Body of pancreas (tissue), 4 donors: ENCODE measurements around the gene NDST3. TPM values are rescaled to one million over a fixed set of nuclear protein-coding genes. Genes with fewer than 3 reads are reported as not detected.
A peak's percentile ranks its signal among the peaks of the same experiment; 100 is the strongest.

Source experiments
- ATAC-seq: fragments of 150-250 bp; one replicate; pipeline ENCODE4 v1.9.1; 2016
- DNase-seq, 4 donors: peaks; one replicate each; pipeline ENCODE4 v3.0.0-alpha.2; 2019
- H3K27ac ChIP-seq, 4 donors: fragments of 200-600 bp; sonication (generic); 1 replicate in 3 of 4; 2 replicates in 1 of 4; pipeline versions ENCODE4 v1.5.1 to v1.6.1; 2016 to 2019; ENCODE audit warnings: mild to moderate bottlenecking in 1 of 4, mixed read lengths in 1 of 4, moderate library complexity in 1 of 4
- H3K27me3 ChIP-seq, 2 donors: fragments of 200-600 bp; sonication (generic); one replicate each; pipeline ENCODE4 v1.6.0; 2016; ENCODE audit warnings: mild to moderate bottlenecking in 1 of 2
- H3K36me3 ChIP-seq, 2 donors: fragments of 200-600 bp; sonication (generic); replicated peaks in 1 of 2; 2 replicates each; pipeline ENCODE4 v1.5.1; 2016; ENCODE audit warnings: low read depth in 2 of 2; ENCODE audit not compliant: insufficient read depth in 1 of 2
- H3K4me1 ChIP-seq: fragments of 200-600 bp; sonication (generic); one replicate; pipeline ENCODE4 v1.6.0; 2016
- H3K4me3 ChIP-seq, 2 donors: fragments of 200-600 bp; sonication (generic); 1 replicate in 1 of 2; 2 replicates in 1 of 2; pipeline ENCODE4 v1.5.1; 2016 to 2019
- H3K9me3 ChIP-seq, 3 donors: fragments of 200-600 bp; sonication (generic); 1 replicate in 2 of 3; 2 replicates in 1 of 3; pipeline ENCODE4 v1.5.1; 2016
- POLR2A ChIP-seq, 3 donors: fragments of 450-650 bp; IDR thresholded peaks; one replicate each; pipeline ENCODE4 v1.6.1; 2016; ENCODE audit warnings: antibody characterized with exemption in 3 of 3, mild to moderate bottlenecking in 2 of 3
- WGBS, 2 donors: methylation state at CpG; one replicate each; pipeline ENCODE4 v1.1.5; 2017; 5-methylcytosine and 5-hydroxymethylcytosine counted together
- intact Hi-C: fragments of 100-400 bp; cut with DNase I; formaldehyde crosslinking; loops from one replicate; pipeline ENCODE4 v1.15.1; 2023
- total RNA-seq, 2 donors: library from RNA; depleted of rRNA; stranded (reverse); fragments of >200 nt; gene quantifications; one replicate each; pipeline ENCODE4 v1.1.0, GENCODE V29; 2016
- TF ChIP-seq, protein P1 (sequence below), 7 experiments: fragments of 450-650 bp in 4 of 7; fragments of 200-600 bp in 3 of 7; sonication (generic) in 3 of 7; IDR thresholded peaks; one replicate each; pipeline ENCODE4 v1.5.1; 2016 to 2019; ENCODE audit warnings: antibody characterized with exemption in 7 of 7

The NDST3 gene
- total RNA-seq, 2 donors from 2014 or later: not detected

DNA sequence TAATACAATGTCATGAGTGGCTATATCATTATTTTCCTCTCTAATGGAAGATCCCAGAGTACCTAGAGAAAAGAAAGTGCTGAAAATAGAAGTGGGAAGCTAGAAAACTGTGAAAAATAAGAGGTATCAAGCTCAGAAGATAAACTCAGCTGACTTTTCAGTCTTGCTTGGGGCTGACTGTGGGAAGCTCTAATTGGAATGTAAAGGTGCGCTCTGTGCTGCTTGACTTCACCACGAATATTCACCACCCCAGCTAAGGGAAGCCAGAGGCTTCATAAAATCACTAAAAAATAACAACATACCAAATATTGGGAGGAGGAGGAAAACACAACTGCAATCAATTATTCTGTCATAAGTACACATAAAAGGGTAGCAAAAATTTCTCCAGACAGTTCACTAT is 25.1 kb downstream of the NDST3 start:
- H3K27ac ChIP-seq: no peak overlapping the region
- no peak for ATAC-seq
- H3K4me3 ChIP-seq: no peak overlapping the region
- DNase-seq: no peak
- whole genome bisulfite sequencing, 2 donors: 73 to 81% methylated on average over 2 of the region's 2 CpGs
- H3K36me3 ChIP-seq: no peaks in the 10 kb centered on the region
- H3K9me3 ChIP-seq: no peaks in the 10 kb centered on the region
- no peaks in the 10 kb centered on the region for H3K27me3 ChIP-seq
- H3K4me1 ChIP-seq: no peaks in the 10 kb centered on the region
- intact Hi-C loops: no loop called here
- TF ChIP-seq, protein P1, sequence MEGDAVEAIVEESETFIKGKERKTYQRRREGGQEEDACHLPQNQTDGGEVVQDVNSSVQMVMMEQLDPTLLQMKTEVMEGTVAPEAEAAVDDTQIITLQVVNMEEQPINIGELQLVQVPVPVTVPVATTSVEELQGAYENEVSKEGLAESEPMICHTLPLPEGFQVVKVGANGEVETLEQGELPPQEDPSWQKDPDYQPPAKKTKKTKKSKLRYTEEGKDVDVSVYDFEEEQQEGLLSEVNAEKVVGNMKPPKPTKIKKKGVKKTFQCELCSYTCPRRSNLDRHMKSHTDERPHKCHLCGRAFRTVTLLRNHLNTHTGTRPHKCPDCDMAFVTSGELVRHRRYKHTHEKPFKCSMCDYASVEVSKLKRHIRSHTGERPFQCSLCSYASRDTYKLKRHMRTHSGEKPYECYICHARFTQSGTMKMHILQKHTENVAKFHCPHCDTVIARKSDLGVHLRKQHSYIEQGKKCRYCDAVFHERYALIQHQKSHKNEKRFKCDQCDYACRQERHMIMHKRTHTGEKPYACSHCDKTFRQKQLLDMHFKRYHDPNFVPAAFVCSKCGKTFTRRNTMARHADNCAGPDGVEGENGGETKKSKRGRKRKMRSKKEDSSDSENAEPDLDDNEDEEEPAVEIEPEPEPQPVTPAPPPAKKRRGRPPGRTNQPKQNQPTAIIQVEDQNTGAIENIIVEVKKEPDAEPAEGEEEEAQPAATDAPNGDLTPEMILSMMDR (IDR thresholded peaks at IDR 0.05): no peak
- no peak for TF ChIP-seq POLR2A (IDR thresholded peaks at IDR 0.05)

DNA sequence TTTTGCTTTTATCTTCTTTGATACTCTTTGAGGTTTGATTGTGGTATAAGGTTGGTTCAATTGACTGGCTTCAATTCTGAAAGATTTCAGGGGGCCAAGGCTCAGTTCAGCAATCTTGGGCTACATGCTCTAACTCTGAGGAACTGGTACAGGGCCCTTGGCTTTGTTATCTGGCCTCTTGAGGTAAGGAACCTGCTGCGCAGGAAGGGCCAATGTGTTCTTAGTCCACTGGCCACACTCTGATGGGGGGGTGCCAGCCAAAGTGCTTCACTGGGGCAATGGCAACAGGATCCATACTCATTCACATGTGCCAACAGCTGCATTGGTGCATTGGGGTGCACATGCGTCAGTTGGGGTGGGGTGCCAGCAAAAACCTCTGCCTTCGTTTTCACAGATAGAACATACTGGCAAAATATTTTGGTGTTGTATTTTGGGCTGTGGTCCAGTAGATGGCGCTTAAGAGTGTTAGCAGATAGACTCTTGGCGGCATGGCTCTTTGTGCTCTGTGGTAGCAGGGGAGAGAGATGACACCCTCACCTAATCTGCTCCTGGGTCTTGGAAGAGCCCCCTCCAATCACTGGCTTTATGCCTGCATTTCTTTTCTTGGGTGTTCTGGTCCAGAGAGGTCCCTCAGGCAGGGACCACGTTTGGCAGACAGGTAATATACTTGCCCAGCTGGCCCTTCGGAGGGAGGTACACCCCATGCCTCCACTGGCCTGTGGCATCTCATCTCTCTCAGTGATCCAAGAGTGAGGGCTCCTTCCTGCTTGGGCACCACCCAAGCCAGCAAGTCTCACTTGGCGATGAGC is 42.9 kb downstream of the NDST3 start:
- Histone ChIP-seq H3K27me3 (no peaks in the 10 kb centered on the region), H3K9me3 (no peaks in the 10 kb centered on the region), H3K36me3 (no peaks in the 10 kb centered on the region), H3K4me1 (no peaks in the 10 kb centered on the region), H3K27ac (no peak overlapping the region), H3K4me3 (no peak overlapping the region)
- TF ChIP-seq, protein P1 (IDR thresholded peaks at IDR 0.05): peak in 1 of 7 experiments; percentile 15
- TF ChIP-seq POLR2A (IDR thresholded peaks at IDR 0.05): no peak
- peak in 1 of 4 donors; percentile 14 for DNase-seq
- ATAC-seq: no peak
- 51 to 63% methylated on average over 7 to 8 of the region's 8 CpGs for WGBS, 2 donors
- intact Hi-C loops: no loop called here

DNA sequence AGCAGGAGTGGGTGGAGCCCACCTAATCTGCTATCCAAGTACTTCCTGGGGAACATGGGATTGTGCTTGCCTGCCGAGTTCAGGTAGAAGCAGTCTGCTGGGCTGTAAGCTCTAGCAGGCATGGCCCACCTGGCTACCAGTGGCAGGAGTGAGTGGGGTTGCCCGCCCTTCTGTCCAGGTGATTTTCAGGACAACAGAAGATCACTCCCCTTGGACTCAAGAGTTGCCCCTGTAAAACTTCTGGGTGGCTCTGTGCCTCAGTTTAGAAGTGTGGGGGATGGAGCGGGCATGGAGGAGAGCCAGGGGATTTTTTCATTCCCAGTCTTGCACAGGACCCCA is 43.5 kb downstream of the NDST3 start:
- ATAC-seq: no peak
- TF ChIP-seq POLR2A (IDR thresholded peaks at IDR 0.05): no peak
- TF ChIP-seq, protein P1 (IDR thresholded peaks at IDR 0.05): no peak
- WGBS, 2 donors: 77 to 82% methylated on average over 3 of the region's 3 CpGs

DNA sequence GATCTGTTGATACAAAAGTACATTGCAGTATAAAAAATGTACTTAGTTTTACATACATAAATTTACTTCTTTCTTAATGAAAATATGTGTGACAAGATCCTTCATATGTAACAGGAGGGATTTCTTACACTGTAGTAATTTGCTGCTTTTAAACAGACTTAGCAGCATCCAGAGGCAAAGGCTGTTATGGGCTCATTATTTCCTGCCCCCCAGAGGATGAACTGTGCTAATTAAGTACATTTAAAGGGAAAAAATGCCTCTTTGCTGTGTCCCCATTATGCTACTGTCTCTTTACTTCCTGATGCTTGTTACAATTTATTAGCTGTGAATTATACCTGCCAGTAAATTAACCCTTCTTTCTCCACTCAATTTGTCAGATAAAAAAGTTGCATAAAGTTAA is 47.1 kb downstream of the NDST3 start:
- no peak for ATAC-seq
- Histone ChIP-seq H3K36me3 (no peaks in the 10 kb centered on the region), H3K27me3 (no peaks in the 10 kb centered on the region), H3K4me1 (no peaks in the 10 kb centered on the region), H3K4me3 (no peak overlapping the region), H3K27ac (no peak overlapping the region), H3K9me3 (no peaks in the 10 kb centered on the region)
- intact Hi-C loops: no loop called here
- DNase-seq: no peak
- TF ChIP-seq, protein P1 (IDR thresholded peaks at IDR 0.05): no peak
- TF ChIP-seq POLR2A (IDR thresholded peaks at IDR 0.05): no peak

More for the DNA sequence above, 43.5 kb downstream of the NDST3 start:
- Histone ChIP-seq H3K9me3 (no peaks in the 10 kb centered on the region), H3K27ac (no peak overlapping the region), H3K36me3 (no peaks in the 10 kb centered on the region), H3K4me1 (no peaks in the 10 kb centered on the region), H3K4me3 (no peak overlapping the region), H3K27me3 (no peaks in the 10 kb centered on the region)
- DNase-seq: no peak
- intact Hi-C loops: no loop called here

DNA sequence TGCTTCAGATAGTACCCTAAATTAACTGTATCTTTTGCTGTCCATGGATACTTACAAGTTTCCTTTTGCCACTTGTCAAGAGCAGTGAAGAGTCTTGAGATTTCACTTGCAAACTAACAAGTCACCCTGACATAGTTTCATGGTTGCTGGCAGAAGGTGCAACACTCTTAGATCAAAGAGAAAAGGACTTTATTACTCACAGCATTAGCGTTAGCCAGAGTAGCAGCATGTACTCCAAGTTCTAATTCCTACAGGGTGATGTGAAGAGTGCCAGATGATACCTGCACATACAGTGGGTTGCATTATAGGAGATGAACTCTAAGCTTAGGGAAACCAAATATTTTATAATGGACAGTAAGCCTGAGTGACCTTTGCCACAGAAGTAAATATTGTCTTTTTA is 47.9 kb downstream of the NDST3 start:
- DNase-seq (no peak), ATAC-seq (no peak)
- Histone ChIP-seq H3K9me3 (no peaks in the 10 kb centered on the region), H3K4me1 (no peaks in the 10 kb centered on the region), H3K27ac (no peak overlapping the region), H3K4me3 (no peak overlapping the region), H3K36me3 (no peaks in the 10 kb centered on the region), H3K27me3 (no peaks in the 10 kb centered on the region)
- TF ChIP-seq POLR2A (IDR thresholded peaks at IDR 0.05): no peak
- TF ChIP-seq, protein P1 (IDR thresholded peaks at IDR 0.05): no peak
- WGBS, 2 donors: 44 to 79% methylated on average over 1 of the region's 1 CpG
- intact Hi-C loops: no loop called here
